IPS-18a (cell line): ENCODE data around the gene KRTAP4-12.
"Not testable (repeated sequence)": the region's sequence is repeated elsewhere in the genome, so short reads cannot be mapped to it uniquely, and the experiment has no call there.

Experiments
- H3K27ac ChIP-seq: one replicate; pipeline ENCODE4 v1.5.1; 2013; ENCODE audit warnings: low read length
- H3K27me3 ChIP-seq: one replicate; pipeline ENCODE4 v1.6.1; 2013; ENCODE audit warnings: mild to moderate bottlenecking, low read length; ENCODE audit not compliant: control insufficient read depth, insufficient read depth
- H3K36me3 ChIP-seq: one replicate; pipeline ENCODE4 v1.6.1; 2013; ENCODE audit warnings: low read depth, low read length; ENCODE audit not compliant: control insufficient read depth
- H3K4me1 ChIP-seq: one replicate; pipeline ENCODE4 v1.6.1; 2013; ENCODE audit warnings: low read depth, low read length; ENCODE audit not compliant: control insufficient read depth
- H3K4me3 ChIP-seq: one replicate; pipeline ENCODE4 v1.5.1; 2013; ENCODE audit warnings: low read length
- H3K9ac ChIP-seq: one replicate; pipeline ENCODE4 v1.6.1; 2013; ENCODE audit warnings: mild to moderate bottlenecking, low read length, moderate library complexity
- H3K9me3 ChIP-seq: one replicate; pipeline ENCODE4 v1.6.1; 2013; ENCODE audit warnings: low read depth, low read length; ENCODE audit not compliant: control insufficient read depth

Gene KRTAP4-12

DNA sequence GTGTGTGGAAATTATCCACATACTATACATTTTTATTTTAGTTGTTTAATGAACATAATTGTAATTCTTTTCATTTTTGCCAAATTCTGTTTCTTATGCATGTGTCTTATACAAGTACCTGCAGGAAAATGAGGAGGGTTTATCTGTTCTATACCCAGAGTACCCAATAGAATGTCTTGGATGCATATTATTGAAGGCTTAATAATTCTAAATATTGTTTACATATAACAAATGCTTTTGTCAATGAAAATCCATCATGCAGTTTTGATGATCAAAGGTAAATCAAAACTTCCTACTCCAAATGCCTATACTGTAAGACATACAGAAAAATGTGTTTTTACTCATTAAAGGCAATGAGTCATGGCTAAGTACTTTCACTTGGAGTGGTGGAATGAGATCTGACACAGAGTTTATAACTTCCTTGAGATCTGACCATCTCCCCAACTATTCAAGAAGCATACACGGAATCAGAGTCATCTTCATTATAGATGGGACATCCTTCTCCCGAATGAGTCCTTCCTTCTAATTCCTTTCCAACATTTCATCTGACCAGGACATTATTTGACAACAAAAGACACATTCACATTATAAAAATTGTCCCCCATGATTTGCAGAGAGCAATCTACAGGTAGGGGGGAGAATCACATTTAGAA lies 19.5 kb downstream of the KRTAP4-12 start:
- H3K9ac ChIP-seq, H3K9me3 ChIP-seq, H3K27ac ChIP-seq, H3K27me3 ChIP-seq, H3K4me3 ChIP-seq, H3K36me3 ChIP-seq: not testable (repeated sequence)
- H3K4me1 ChIP-seq = peaks cover 24% of the 10 kb centered on the region

DNA sequence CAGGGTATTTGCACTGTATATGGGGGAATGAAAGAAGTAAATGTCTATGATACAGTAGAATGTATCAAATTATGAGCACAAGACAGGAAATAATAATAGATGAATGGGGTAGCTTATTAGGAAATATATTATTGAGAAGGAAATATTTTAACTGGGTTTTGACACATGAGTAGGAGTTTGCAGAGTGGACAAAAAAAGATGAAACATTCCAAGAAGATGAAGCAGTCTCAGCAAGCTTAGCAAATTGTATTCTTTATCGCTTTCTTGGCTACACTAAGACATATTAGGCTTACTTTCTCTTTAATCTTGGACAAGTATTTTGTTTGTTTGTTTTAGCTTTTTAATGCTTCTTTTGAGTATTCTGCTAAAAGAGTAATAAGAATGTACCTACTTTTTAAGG lies 20.1 kb downstream of the KRTAP4-12 start:
- Histone ChIP-seq H3K36me3 (no peaks in the 10 kb centered on the region), H3K27me3 (no peaks in the 10 kb centered on the region), H3K9ac (no peak overlapping the region), H3K4me3 (no peak overlapping the region), H3K27ac (no peak overlapping the region), H3K9me3 (no peaks in the 10 kb centered on the region), H3K4me1 (peaks cover 24% of the 10 kb centered on the region)

DNA sequence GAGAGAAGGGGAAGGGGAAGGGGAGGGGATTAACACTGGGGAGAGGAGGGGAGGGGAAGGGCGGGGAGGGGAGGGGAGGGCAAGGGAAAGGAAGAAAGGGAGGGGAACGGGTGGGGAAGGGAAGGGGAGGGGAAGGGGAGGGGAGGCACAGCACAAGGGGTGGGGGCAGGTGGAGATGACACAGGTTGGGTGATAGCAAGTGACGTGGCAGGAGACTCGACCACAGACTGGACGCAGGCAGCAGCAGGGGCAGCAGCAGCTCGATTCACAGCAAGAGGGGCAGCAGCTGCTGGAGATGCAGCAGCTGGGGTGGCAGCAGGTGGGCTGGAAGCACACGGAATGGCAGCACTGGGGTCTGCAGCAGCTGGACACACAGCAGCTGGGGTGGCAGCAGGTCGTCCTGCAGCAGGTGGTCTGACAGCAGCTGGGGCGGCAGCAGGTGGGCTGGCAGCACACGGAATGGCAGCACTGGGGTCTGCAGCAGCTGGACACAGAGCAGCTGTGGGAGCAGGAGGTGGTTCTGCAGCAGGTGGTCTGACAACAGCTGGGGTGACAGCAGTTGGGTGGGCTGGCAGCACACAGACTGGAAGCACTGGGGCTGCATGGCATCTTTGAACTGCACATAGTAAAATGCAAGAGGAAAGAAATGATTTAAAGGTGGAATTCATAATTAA lies 22.3 kb downstream of the KRTAP4-12 start, which contains the start of gene KRTAP4-16:
Gene KRTAP4-16 (minus strand): TSS at position 624 of the 674 bp plus-strand sequence. CDS start 0 bp downstream, at position 624.
- Histone ChIP-seq H3K4me3 (no peak within 1 kb of the TSS), H3K36me3 (no peaks in the 10 kb centered on the region), H3K27me3 (no peaks in the 10 kb centered on the region), H3K9me3 (no peaks in the 10 kb centered on the region), H3K4me1 (peaks cover 8% of the 10 kb centered on the region), H3K9ac (no peak within 1 kb of the TSS), H3K27ac (no peak within 1 kb of the TSS)

DNA sequence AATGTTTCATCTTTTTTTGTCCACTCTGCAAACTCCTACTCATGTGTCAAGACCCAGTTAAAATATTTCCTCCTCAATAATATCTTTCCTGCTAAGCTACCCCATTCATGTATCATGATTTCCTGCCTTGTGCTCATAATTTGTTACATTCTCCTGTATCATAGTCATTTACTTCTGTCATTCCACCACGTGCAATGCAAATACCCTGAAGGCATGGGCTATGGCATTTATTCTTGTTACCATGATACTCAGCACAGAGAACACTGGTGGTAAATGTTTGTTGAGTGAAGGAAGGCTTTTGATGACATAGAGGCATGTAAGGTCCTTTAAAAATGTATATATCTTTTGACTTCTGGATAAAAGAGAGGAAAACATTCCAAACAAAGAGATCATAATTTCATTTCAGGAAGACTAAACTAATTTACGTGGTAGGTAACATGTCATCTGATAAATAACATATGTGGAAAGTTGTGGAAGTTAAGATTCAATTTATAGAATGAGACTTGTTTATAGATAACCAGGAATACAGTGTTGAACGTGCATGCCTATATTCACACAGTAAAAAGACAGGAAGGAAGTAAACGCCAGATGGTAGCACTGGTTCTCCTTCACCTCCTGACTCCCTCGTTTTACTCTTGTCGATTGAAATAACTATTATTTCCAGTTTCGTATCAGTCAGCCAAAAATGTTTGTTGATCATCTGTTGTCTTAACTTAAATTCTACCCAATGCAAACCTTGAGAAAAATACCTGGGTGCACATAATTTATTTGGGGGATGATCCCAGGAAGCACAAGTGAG lies 24.1 kb downstream of the KRTAP4-12 start:
- H3K27ac ChIP-seq, H3K36me3 ChIP-seq, H3K9me3 ChIP-seq, H3K9ac ChIP-seq, H3K4me3 ChIP-seq, H3K27me3 ChIP-seq, H3K4me1 ChIP-seq: not testable (repeated sequence)

DNA sequence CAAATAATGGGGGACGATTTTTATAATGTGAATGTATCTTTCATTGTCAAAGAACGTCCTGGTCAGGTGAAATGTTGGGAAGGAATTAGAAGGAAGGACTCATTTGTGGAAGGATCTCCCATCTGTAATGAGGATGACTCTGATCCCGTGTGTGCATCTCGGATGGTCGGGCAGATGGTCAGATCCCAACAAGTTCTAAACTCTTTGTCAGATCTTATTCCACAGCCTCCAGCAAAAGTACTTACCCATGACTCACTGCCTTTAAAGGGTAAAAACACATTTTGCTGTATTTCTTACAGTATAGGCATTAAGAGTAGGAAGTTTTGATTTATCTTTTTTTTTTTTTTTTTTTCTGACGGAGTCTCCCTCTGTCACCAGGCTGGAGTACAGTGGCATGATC lies 25.5 kb downstream of the KRTAP4-12 start:
- Histone ChIP-seq H3K4me1 (no peaks in the 10 kb centered on the region), H3K9me3 (peaks cover 3% of the 10 kb centered on the region), H3K36me3 (no peaks in the 10 kb centered on the region), H3K27ac (no peak overlapping the region), H3K9ac (no peak overlapping the region), H3K27me3 (no peaks in the 10 kb centered on the region), H3K4me3 (no peak overlapping the region)

DNA sequence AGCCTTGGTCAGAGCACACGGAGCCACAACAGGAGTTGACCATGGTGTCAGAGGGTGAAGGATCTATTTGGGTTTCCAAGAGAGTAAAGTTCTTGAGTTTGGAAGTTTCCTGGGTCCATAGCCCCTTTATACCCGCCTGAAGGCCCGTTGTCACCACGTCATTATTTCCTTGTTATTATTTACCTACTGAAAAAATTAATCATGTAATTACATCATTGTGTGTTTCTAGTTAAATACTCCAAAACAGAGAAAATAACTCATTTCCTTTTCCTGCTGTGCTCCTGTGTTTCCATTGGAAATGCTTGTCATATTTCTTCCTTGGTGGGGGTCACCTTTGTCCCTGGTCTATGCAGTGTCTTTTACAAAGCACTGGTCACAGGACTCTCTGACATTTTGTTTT lies 25.9 kb downstream of the KRTAP4-12 start, which contains the start of gene KRTAP4-8:
Gene KRTAP4-8 (minus strand): TSS at position 101 of the 400 bp plus-strand sequence. CDS start 58 bp downstream, at position 43.
- Histone ChIP-seq H3K27me3 (no peaks in the 10 kb centered on the region), H3K9ac (no peak within 1 kb of the TSS), H3K27ac (no peak within 1 kb of the TSS), H3K4me1 (no peaks in the 10 kb centered on the region), H3K4me3 (no peak within 1 kb of the TSS), H3K36me3 (no peaks in the 10 kb centered on the region), H3K9me3 (peaks cover 3% of the 10 kb centered on the region)

- no peak overlapping the region for H3K27ac ChIP-seq
- no peak overlapping the region for H3K4me3 ChIP-seq
- peaks cover 3% of the 10 kb centered on the region for H3K9me3 ChIP-seq
- no peaks in the 10 kb centered on the region for H3K36me3 ChIP-seq
- H3K27me3 ChIP-seq = no peaks in the 10 kb centered on the region
- no peak overlapping the region for H3K9ac ChIP-seq
- no peaks in the 10 kb centered on the region for H3K4me1 ChIP-seq
These were observed 27.9 kb downstream of the KRTAP4-12 start for GRCh38 chr17:41096055-41096454.

DNA sequence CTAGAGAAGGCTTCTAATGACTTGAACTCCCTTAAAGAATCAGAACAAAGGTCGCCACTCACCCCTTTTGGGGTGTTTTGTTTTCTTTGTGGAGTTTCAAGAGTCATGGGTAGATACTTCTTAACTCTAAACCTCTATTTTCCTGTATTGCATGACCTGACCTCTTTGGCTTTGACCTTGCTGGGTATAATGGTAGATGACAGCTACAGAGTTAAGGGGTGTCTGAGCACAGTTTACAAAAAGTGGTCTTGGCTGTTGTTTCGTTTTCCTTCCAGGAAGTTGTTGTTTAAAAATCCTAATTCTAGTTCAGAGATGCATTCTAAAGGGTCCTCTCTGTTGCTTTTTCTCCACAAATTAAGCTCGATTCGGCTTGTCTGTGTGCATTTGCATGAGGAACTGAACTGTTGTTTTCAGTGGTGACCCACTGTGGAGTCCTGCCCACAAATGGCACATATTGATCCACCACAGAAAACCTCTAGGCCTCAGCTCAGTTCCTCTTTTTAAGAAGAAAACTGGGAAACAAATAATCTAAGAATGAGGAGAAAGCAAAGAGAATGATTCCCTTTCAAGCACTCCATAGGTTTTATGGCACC lies 35.1 kb downstream of the KRTAP4-12 start:
- H3K4me1 ChIP-seq, H3K36me3 ChIP-seq, H3K9me3 ChIP-seq: not testable (repeated sequence)

GRCh38 chr17:41084100-41084856 lies 39.7 kb downstream of the KRTAP4-12 start, which contains the start of gene KRTAP4-7:
Gene KRTAP4-7, plus strand, starts transcription at chr17:41084150. Its CDS starts 57 bp downstream, at chr17:41084207.
- not testable (repeated sequence) for H3K27ac ChIP-seq, H3K4me1 ChIP-seq, H3K27me3 ChIP-seq, H3K4me3 ChIP-seq, H3K36me3 ChIP-seq, H3K9ac ChIP-seq, H3K9me3 ChIP-seq

More for the DNA sequence above, 35.1 kb downstream of the KRTAP4-12 start:
- H3K9ac ChIP-seq, H3K27ac ChIP-seq, H3K4me3 ChIP-seq, H3K27me3 ChIP-seq: not testable (repeated sequence)

DNA sequence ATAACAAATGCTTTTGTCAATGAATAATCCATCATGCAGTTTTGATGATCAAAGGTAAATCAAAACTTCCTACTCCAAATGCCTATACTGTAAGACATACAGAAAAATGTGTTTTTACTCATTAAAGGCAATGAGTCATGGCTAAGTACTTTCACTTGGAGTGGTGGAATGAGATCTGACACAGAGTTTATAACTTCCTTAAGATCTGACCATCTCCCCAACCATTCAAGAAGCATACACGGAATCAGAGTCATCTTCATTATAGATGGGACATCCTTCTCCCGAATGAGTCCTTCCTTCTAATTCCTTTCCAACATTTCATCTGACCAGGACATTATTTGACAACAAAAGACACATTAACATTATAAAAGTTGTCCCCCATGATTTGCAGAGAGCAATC lies 40.6 kb downstream of the KRTAP4-12 start:
- H3K27ac ChIP-seq, H3K4me1 ChIP-seq, H3K27me3 ChIP-seq, H3K4me3 ChIP-seq, H3K9ac ChIP-seq, H3K36me3 ChIP-seq, H3K9me3 ChIP-seq: not testable (repeated sequence)

DNA sequence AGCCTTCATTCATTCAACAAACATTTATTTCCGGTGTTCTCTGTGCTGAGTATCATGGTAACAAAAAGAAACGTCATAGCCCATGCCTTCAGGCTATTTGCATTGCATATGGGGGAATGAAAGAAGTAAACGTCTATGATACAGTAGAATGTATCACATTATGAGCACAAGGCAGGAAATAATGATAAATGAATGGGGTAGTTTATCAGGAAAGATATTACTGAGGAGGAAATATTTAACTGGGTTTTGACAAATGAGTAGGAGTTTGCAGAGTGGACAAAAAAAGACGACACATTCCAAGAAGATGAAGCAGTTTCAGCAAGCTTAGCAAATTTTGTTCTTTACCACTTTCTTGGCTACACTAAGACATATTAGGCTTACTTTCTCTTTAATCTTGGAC lies 41.4 kb downstream of the KRTAP4-12 start:
- H3K36me3 ChIP-seq = no peaks in the 10 kb centered on the region
- no peak overlapping the region for H3K27ac ChIP-seq
- H3K9me3 ChIP-seq = no peaks in the 10 kb centered on the region
- H3K9ac ChIP-seq = no peak overlapping the region
- no peaks in the 10 kb centered on the region for H3K4me1 ChIP-seq
- no peaks in the 10 kb centered on the region for H3K27me3 ChIP-seq
- H3K4me3 ChIP-seq = no peak overlapping the region
